Uterus (tissue), 4 donors: ENCODE results near the gene LACTB. TPM values are rescaled to one million over a fixed set of nuclear protein-coding genes. Genes with fewer than 3 reads are reported as not detected.
A peak's percentile ranks its signal among the peaks of the same experiment; 100 is the strongest.

ENCODE experiments used
- DNase-seq, 2 donors: peaks; one replicate each; pipeline ENCODE4 v3.0.0-alpha.2; 2019 to 2020
- H3K27ac ChIP-seq, 2 donors: fragments of 200-600 bp; sonication (generic); 1 replicate in 1 of 2; 2 replicates in 1 of 2; pipeline ENCODE4 v1.5.1; 2016 to 2018
- H3K27me3 ChIP-seq, 2 donors: fragments of 200-600 bp; sonication (generic); one replicate each; pipeline ENCODE4 v1.5.1; 2018 to 2019; ENCODE audit warnings: control low read depth in 1 of 2
- H3K36me3 ChIP-seq, 2 donors: fragments of 200-600 bp; sonication (generic); one replicate each; pipeline ENCODE4 v1.5.1; 2019; ENCODE audit warnings: control low read depth in 1 of 2
- H3K4me1 ChIP-seq, 2 donors: fragments of 200-600 bp; sonication (generic); one replicate each; pipeline ENCODE4 v1.5.1; 2018 to 2019; ENCODE audit warnings: control low read depth in 1 of 2
- H3K4me3 ChIP-seq, 2 donors: fragments of 200-600 bp; sonication (generic); 1 replicate in 1 of 2; 2 replicates in 1 of 2; pipeline ENCODE4 v1.5.1; 2018 to 2019; ENCODE audit warnings: mild to moderate bottlenecking in 1 of 2
- H3K9me3 ChIP-seq, 2 donors: fragments of 200-600 bp; sonication (generic); one replicate each; pipeline ENCODE4 v1.5.1; 2019; ENCODE audit warnings: control low read depth in 1 of 2
- POLR2A ChIP-seq, 2 donors: fragments of 450-650 bp; IDR thresholded peaks; one replicate each; pipeline ENCODE4 v1.6.1; 2016; ENCODE audit warnings: antibody characterized with exemption in 2 of 2, mild to moderate bottlenecking in 1 of 2, moderate library complexity in 1 of 2
- intact Hi-C: fragments of 100-400 bp; cut with DNase I; formaldehyde crosslinking; loops from one replicate; pipeline ENCODE4 v1.15.1; 2023; ENCODE audit warnings: low total_unique reads
- total RNA-seq, 4 donors: library from RNA; depleted of rRNA in 3 of 4; stranded (reverse); fragments of >200 nt in 3 of 4; gene quantifications; one replicate each; pipeline versions ENCODE4 v1.1.0 to v1.2.4, GENCODE V29; 2014 to 2023
- TF ChIP-seq, protein P1 (sequence below), 4 experiments: fragments of 200-600 bp in 2 of 4; fragments of 450-650 bp in 2 of 4; sonication (generic) in 2 of 4; IDR thresholded peaks; one replicate each; pipeline ENCODE4 v1.5.1; 2016 to 2019; ENCODE audit warnings: antibody characterized with exemption in 4 of 4, mild to moderate bottlenecking in 2 of 4, moderate library complexity in 1 of 4
- donor health status: DM: yes; HTN: yes; CAD: no.

The LACTB gene
- total RNA-seq, 4 donors from 2014 or later = 7.9 to 13.6 (median 9.6) TPM

DNA sequence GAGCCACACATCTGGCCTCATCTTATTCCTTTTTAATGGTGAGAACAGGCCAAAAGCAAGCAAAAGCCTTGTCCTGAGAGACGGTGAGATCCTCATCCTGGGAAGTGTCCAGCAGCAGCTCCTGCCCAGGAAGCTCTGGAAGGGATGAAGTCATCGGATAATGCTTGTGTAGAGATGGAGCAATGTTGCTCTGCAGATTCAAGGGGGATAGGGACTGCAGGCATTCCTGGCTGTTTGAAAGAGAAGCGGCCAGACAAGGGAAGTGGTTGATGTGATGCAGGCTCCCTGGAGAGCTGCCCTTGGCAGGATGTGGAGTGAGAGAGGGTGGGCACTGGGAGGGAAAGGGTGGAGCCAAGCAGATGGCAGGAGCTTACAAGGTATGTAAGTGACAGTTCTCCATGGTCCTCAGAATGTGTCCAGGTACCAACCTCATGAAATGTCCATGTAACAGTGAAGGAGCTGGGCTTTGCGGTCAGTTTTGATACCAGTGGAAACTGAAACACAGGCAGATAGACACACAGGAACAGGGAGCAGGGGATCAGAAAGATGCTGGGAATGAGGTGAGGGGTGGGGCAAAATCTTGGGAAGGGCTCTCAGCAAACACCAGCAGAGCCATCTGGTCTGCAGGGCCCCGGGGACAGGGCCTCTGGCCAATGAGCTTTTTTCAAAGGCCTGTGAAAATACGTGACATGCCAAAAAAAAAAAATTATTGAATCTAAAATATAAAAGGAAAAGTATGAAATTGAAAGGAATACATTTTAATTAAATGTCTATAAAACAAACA lies 32.2 kb upstream of the LACTB start:
- no peaks in the 10 kb centered on the region for H3K36me3 ChIP-seq
- no peaks in the 10 kb centered on the region for H3K27me3 ChIP-seq
- peak; percentile 74 to 82 for DNase-seq
- H3K4me3 ChIP-seq = no peak overlapping the region
- intact Hi-C loops = loop anchor here (5.0 kb wide), 2 partner anchors 42 to 242 kb away; no protein-coding TSS in a partner anchor
- no peaks in the 10 kb centered on the region for H3K4me1 ChIP-seq
- no peaks in the 10 kb centered on the region for H3K9me3 ChIP-seq
- TF ChIP-seq POLR2A (IDR thresholded peaks at IDR 0.05) = peak in 1 of 2 donors; percentile 17
- TF ChIP-seq, protein P1, sequence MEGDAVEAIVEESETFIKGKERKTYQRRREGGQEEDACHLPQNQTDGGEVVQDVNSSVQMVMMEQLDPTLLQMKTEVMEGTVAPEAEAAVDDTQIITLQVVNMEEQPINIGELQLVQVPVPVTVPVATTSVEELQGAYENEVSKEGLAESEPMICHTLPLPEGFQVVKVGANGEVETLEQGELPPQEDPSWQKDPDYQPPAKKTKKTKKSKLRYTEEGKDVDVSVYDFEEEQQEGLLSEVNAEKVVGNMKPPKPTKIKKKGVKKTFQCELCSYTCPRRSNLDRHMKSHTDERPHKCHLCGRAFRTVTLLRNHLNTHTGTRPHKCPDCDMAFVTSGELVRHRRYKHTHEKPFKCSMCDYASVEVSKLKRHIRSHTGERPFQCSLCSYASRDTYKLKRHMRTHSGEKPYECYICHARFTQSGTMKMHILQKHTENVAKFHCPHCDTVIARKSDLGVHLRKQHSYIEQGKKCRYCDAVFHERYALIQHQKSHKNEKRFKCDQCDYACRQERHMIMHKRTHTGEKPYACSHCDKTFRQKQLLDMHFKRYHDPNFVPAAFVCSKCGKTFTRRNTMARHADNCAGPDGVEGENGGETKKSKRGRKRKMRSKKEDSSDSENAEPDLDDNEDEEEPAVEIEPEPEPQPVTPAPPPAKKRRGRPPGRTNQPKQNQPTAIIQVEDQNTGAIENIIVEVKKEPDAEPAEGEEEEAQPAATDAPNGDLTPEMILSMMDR (IDR thresholded peaks at IDR 0.05) = no peak
- H3K27ac ChIP-seq = peak overlapping the region; percentile 78 to 80

DNA sequence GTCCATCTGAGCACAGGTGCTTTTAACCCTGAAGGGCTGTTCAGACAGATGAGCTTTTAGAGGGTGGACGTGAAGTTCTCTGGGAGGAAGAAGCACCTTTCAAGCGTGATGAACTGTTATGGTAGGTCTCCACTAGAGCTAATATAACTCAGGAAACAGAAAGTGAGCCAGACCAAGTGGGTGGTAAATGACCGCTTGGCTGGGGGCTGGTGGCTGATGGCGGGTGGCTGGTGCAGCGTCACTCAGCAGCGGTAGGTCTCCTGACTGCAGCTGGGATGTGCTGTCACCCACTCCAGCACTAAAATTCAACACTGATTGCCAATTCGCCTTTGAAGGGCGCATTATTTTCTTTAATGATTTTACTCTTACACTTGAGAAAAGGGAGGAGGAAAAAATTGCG lies 31.2 kb upstream of the LACTB start:
- Histone ChIP-seq H3K27me3 (no peaks in the 10 kb centered on the region), H3K4me1 (no peaks in the 10 kb centered on the region), H3K9me3 (no peaks in the 10 kb centered on the region), H3K4me3 (no peak overlapping the region), H3K27ac (peak overlapping the region in 1 of 2 donors; percentile 80), H3K36me3 (no peaks in the 10 kb centered on the region)
- no peak for DNase-seq
- intact Hi-C loops = loop anchor here (5.0 kb wide), 2 partner anchors 43 to 243 kb away; no protein-coding TSS in a partner anchor
- TF ChIP-seq POLR2A (IDR thresholded peaks at IDR 0.05) = no peak
- TF ChIP-seq, protein P1 (IDR thresholded peaks at IDR 0.05) = no peak

DNA sequence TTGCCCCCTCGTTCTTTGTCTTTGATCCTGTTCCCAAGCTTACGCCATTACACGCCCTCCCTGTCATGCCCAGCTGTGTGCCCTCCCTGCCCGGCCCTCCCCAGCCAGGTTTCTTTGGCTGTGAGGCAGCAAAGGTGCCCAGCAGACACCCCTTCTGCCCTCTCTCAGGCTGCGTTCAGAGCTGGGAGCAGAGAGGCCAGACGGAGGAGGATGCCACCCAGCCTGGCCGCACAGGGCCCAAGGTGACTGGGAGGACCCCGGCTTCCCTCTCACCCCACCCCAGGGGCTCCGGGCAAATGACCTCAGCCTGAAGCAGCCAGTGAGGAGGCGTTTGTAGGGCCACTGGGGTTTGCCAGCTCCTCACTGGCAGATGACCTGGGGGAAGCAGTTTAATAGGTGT lies 30.8 kb upstream of the LACTB start:
- intact Hi-C loops = loop anchor here (5.0 kb wide), 2 partner anchors 44 to 244 kb away; no protein-coding TSS in a partner anchor
- Histone ChIP-seq H3K9me3 (no peaks in the 10 kb centered on the region), H3K4me1 (no peaks in the 10 kb centered on the region), H3K27me3 (no peaks in the 10 kb centered on the region), H3K4me3 (no peak overlapping the region), H3K36me3 (no peaks in the 10 kb centered on the region), H3K27ac (peak overlapping the region in 1 of 2 donors; percentile 80)
- no peak for TF ChIP-seq POLR2A (IDR thresholded peaks at IDR 0.05)
- TF ChIP-seq, protein P1 (IDR thresholded peaks at IDR 0.05) = no peak
- no peak for DNase-seq

DNA sequence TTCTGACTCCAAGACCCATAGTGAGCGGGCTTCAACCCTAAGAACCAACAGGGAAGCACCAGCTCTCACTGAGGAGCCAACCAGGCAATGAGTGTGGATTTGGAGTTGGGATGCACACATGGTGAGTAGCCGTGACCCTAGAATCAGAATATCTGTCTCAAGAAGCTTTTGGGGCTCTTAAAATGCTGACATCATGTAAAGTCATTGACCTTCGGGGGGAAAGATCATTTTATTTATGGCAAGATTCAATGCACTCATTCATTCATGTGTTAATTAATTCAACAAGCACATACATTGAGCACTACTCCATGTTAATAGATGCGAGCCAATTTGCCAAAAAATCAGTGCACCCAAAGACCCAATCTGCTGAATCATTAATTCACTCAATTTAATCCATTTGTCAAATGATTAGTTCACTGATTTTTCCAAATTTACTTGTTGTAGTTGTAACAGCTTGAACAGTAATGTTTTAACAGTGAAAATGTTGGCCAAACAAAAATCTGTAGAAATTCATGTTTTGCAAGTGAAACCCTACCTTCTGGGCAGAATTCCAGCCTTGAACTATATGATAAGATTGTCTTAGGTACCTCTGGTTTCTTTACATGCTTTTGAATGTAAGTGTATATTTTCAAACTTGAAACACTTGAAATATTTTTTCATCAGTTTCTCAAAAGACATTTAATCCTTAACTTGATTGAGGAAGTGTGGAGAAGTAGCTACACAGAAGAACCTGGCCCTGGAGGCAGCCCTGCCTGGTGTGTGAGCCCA lies 29.8 kb upstream of the LACTB start:
- Histone ChIP-seq H3K36me3 (no peaks in the 10 kb centered on the region), H3K27me3 (no peaks in the 10 kb centered on the region), H3K4me3 (no peak overlapping the region), H3K27ac (no peak overlapping the region), H3K4me1 (no peaks in the 10 kb centered on the region), H3K9me3 (no peaks in the 10 kb centered on the region)
- DNase-seq = no peak
- intact Hi-C loops = loop anchor here (5.0 kb wide), 2 partner anchors 45 to 245 kb away; no protein-coding TSS in a partner anchor
- TF ChIP-seq, protein P1 (IDR thresholded peaks at IDR 0.05) = no peak
- TF ChIP-seq POLR2A (IDR thresholded peaks at IDR 0.05) = no peak
